ENCODE measurements around the gene TMEM176B.

Gene TMEM176B

GRCh38 chr7:150746921-150747320, 53.2 kb downstream of the TMEM176B start:
- DNase-seq (ENCODE audit: insufficient read length, low spot score): no peak
- TF ChIP-seq POLR2A (IDR thresholded peaks at IDR 0.05; ENCODE audit: low read depth, low read length) (no peak), SPI1 (IDR thresholded peaks at IDR 0.05; ENCODE audit: low read depth, low read length) (no peak)
- no peak for FAIRE-seq

- DNase-seq (ENCODE audit: insufficient read length, low spot score) (no peak), FAIRE-seq (no peak)
- TF ChIP-seq POLR2AphosphoS5 (IDR thresholded peaks at IDR 0.05; ENCODE audit: low read depth, low read length): no peak
- no peak for TF ChIP-seq TAF1 (IDR thresholded peaks at IDR 0.05; ENCODE audit: low read depth, low read length)
Observed at GRCh38 chr7:150745876-150746275, 54.3 kb downstream of the TMEM176B start.

- DNase-seq (ENCODE audit: insufficient read length, low spot score): no peak
- peak; percentile 31 for FAIRE-seq
- TF ChIP-seq TAF1 (IDR thresholded peaks at IDR 0.05; ENCODE audit: low read depth, low read length): no peak
- no peak for TF ChIP-seq PAX5 (IDR thresholded peaks at IDR 0.05; ENCODE audit: insufficient read depth, low read length, severe bottlenecking)
- no peak; the same call in 1 of the 2 replicates for TF ChIP-seq POLR2AphosphoS5 (IDR thresholded peaks at IDR 0.05; ENCODE audit: low read depth, low read length)
- no peak for TF ChIP-seq SPI1 (IDR thresholded peaks at IDR 0.05; ENCODE audit: low read depth, low read length)
- TF ChIP-seq POLR2A (IDR thresholded peaks at IDR 0.05; ENCODE audit: low read depth, low read length): no peak
- TF ChIP-seq POU2F2 (IDR thresholded peaks at IDR 0.05; ENCODE audit: low read depth, low read length): no peak
Observed at GRCh38 chr7:150745086-150745485, 55.1 kb downstream of the TMEM176B start.

DNA sequence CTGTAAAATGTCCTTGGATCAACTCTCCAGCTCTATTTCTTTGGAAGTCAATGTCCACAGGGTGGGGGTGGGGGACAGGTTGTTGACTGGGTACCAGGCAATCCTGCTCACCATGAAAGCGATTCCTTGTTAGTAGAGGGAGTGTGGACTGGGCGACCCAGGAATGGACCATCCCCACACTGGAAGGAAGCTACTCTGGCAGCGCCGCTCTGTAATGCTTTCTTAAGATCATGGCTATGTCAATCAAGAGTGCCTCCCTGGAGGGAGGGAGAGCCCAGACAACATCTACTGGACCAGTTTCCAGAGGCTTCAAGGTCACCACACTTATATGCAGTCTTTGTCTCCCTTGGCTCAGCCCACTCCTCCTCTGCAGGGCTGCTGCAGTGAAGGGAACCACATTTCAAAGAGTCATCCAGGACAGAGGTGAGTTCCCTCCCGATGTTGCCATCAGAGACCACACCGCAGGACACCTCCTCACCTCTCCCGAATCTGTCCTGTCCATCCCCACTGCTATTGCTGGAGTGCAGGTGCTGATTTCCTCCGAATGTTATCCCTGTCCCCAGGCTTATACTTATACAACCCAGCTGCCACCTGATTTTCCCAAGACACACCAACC, 56.0 kb downstream of the TMEM176B start:
- TF ChIP-seq POLR2AphosphoS5 (IDR thresholded peaks at IDR 0.05; ENCODE audit: low read depth, low read length): peak; percentile 17; the same call in 1 of the 2 replicates
- TF ChIP-seq POLR2A (IDR thresholded peaks at IDR 0.05; ENCODE audit: low read depth, low read length): no peak
- no peak for TF ChIP-seq POU2F2 (IDR thresholded peaks at IDR 0.05; ENCODE audit: low read depth, low read length)
- FAIRE-seq (no peak), DNase-seq (ENCODE audit: insufficient read length, low spot score) (no peak)

- FAIRE-seq: no peak
- no peak for DNase-seq (ENCODE audit: insufficient read length, low spot score)
- TF ChIP-seq SPI1 (IDR thresholded peaks at IDR 0.05; ENCODE audit: low read depth, low read length): no peak
- TF ChIP-seq POLR2AphosphoS5 (IDR thresholded peaks at IDR 0.05; ENCODE audit: low read depth, low read length): no peak
- TF ChIP-seq POLR2A (IDR thresholded peaks at IDR 0.05; ENCODE audit: low read depth, low read length): no peak
- TF ChIP-seq POU2F2 (IDR thresholded peaks at IDR 0.05; ENCODE audit: low read depth, low read length): no peak
- no peak for TF ChIP-seq TAF1 (IDR thresholded peaks at IDR 0.05; ENCODE audit: low read depth, low read length)
- TF ChIP-seq PAX5 (IDR thresholded peaks at IDR 0.05; ENCODE audit: insufficient read depth, low read length, severe bottlenecking): no peak
Observed at GRCh38 chr7:150742286-150742968, 57.7 kb downstream of the TMEM176B start.

Data from GM12891 (cell line).